ENCODE measurements around the gene HPS4.
"Not testable (repeated sequence)": the region's sequence is repeated elsewhere in the genome, so short reads cannot be mapped to it uniquely, and the experiment has no call there.

Gene HPS4

DNA sequence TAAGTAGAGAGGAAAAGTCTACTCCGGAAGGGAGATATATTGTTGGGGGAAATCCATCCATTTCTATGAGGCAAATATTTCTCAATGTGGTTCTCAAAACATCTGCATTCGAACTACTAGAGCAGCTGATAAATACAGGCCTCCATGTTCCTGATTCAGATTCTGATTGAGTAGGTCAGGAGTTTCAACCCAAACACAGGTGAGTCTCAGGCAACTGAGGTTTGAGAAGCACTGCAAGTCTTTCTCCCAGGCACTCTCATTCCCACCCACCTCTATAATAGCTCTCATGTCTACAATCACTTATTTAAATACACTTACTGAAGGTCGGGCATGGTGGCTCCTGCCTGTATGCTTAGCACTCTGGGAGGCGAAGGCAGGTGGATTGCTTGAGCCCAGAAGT, 69.2 kb downstream of the HPS4 start:
- DNase-seq (ENCODE audit: low read depth) = no peak

DNA sequence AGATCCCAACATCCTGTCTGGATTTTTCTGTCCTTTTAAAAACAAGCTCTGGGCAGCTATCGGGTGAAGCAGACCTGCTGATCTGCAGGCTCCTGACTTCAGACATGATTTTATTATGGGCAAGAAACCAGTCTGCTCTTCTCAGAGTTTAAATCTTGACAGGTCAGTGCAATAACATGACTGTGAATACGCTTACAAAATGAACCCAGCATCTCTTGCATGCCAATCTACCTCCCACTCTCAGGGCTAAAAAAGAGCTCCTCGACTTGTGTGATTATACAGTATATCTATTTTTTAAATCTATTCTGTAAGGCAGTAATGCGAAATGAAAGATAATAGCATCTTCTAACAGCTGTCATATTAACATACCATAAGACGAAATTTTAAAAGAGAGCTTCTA, 73.2 kb downstream of the HPS4 start:
- no peak for DNase-seq (ENCODE audit: low read depth)

DNA sequence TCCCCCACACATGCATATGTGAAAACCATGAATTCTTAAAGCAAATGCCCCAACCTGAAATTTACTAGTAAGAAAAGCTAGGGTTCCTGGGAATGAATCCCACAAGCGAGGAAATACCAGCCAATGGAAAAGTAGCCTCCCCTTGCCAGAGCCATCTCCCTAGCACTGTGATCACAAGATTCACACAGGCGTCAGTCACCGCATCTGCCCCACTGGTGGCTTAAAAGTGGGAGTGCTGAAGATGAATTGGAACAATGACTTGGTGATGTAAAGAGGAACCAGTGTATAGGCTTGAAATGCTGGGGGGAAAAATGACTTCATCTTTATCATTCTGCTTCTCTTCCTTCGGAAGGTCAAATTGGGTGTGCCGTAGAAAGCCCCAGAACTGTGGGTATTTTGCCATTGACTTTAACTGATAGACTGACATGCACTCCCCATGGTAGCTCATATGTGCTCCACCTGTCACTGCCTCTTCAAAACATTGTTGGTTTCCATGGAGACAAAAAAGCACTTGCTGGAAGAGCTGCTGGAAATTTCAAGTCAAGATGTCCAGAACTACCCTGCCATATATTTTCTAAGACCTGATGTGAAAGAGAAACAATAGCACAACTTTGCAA, 73.8 kb downstream of the HPS4 start:
- no peak for DNase-seq (ENCODE audit: low read depth)

DNA sequence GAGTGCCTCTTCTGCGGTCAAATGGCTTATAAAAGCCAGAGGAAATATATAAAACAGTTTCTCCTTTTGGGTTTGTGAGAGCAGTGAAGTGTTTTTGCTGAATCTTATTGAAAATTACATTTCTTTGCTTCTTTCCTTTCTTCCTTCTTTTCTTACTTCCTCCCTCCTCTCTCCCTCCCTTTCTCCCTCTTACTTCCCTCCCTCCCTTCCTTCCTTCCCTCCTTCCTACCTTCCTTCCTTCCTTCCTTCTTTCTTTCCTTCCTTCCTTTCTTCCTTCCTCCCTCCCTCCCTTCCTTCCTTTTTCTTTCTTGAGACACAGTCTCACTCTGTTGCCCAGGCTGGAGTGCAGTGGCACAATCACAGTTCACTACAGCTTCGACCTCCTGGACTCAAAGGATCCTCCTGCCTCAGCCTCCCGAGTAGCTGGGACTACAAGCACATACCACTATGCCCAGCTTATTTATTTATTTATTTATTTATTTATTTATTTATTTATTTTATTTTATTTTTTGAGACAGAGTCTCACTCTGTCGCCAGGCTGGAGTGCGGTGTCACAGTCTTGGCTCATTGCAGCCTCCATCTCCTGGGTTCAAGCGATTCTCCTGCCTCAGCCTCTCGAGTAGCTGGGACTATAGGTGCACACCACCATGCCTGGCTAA, 74.9 kb downstream of the HPS4 start:
- DNase-seq (ENCODE audit: low read depth) = not testable (repeated sequence)

DNA sequence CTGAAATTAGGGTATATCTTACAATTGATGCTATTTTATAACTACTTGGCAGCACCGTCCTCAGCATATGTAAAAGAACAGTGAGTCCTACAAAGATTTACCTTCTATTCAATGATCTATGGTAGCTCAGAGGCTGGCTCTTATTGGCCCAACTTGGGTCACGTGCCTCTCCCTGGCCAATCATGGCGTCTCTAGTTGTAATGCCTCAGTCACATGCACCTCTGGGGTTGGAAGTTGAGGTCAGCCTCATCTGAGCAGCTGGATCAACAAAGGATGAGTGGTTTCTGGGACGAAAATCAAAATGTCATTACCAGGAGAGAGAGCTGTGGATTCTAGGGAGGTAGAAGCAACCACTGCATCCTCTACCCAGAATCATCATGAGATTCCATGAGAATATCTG, 77.5 kb downstream of the HPS4 start:
- DNase-seq (ENCODE audit: low read depth) = no peak

DNA sequence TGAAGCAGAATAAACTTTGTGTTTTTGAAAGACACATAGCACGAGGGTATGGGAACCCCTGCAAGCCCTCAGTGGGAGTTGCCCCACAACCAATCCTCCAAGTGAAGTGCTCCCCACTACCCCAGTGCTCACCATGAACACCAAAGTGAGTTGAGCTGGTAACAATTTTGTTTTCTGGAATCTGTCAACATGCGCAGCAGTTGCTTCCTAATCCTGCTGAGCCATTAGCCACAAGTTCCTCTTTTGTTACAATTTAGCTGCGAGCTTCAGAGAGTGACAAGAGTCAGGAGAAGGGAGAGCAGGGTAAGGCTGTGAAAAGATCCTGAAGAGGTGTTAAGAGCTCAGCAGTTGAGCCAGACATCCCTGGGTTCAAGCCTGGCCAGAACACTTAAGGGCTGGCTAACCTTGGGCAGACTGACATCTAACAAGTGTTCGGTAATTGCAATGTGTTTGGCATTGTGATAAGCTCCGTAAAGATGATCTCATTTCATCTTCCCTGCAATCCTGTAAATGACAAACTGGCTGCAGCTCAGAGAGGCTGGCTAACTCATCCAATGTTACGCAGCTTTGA, 78.6 kb downstream of the HPS4 start:
- DNase-seq (ENCODE audit: low read depth) = no peak

DNA sequence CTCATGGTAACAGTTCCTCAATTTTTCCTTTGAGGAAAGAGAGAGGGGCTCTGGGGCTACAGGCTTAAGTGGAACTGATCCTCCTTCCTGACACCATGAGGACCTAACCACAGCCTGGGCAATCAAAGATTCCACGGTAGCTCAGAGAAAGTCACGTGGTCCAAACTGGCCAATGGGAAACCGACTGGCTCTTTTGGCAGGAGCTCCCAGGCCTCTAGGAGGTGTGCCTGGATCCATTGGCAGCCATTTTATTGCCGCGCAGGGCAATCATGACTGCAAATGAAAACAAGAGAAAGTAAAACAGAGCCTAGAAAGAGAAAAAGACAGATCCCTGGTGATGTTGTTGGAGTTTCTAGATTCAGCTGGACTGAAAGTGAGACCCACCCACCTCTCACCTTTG, 81.9 kb downstream of the HPS4 start:
- DNase-seq (ENCODE audit: low read depth) = no peak
